GM12873 (cell line): Measurements from ENCODE around the gene ITGBL1.

Source experiments
- CTCF ChIP-seq: IDR thresholded peaks from 2 replicates; pipeline ENCODE4 v1.5.1; 2012; ENCODE audit warnings: low read depth, mild to moderate bottlenecking, moderate library complexity, low read length, control low read depth; ENCODE audit not compliant: insufficient read depth; ENCODE audit errors: missing control alignments

Gene ITGBL1

GRCh38 chr13:101746513-101746912, 294.0 kb downstream of the ITGBL1 start:
- TF ChIP-seq CTCF: no peak

- TF ChIP-seq CTCF: no peak
These were observed 294.6 kb downstream of the ITGBL1 start for GRCh38 chr13:101747039-101747438.

- no peak for TF ChIP-seq CTCF
These were observed 297.1 kb downstream of the ITGBL1 start for GRCh38 chr13:101749584-101749983.

GRCh38 chr13:101751488-101751887, 299.0 kb downstream of the ITGBL1 start:
- TF ChIP-seq CTCF: no peak

GRCh38 chr13:101752432-101752831, 300.0 kb downstream of the ITGBL1 start:
- no peak for TF ChIP-seq CTCF

- TF ChIP-seq CTCF: no peak
These were observed 302.9 kb downstream of the ITGBL1 start for GRCh38 chr13:101755228-101755887.

GRCh38 chr13:101757446-101758039, 305.1 kb downstream of the ITGBL1 start:
- peak; percentile 50 for TF ChIP-seq CTCF
